MCF 10A (cell line): ENCODE results near the gene MFSD2A. TPM values are rescaled to one million over a fixed set of nuclear protein-coding genes. Genes with fewer than 3 reads are reported as not detected.
A peak's percentile ranks its signal among the peaks of the same experiment; 100 is the strongest.

Source experiments
- BruUV-seq: library from RNA; stranded (reverse); fragments of 400-500 nt; replicated peaks from 2 replicates; lab custom pipeline; 2021; lab: Mats Ljungman, UMichigan
- CTCF ChIA-PET: fragments of 300-600 bp; sonication (Branson Sonifier 250); formaldehyde crosslinking; extraction: SDS; loops from one replicate; lab custom pipeline; 2021; ENCODE audit warnings: antibody characterized with exemption, inconsistent platforms; lab: Yijun Ruan, JAX
- POLR2A ChIA-PET: fragments of 300-600, 350-650 bp; sonication (Branson Sonifier 250); formaldehyde crosslinking; extraction: SDS; loops from one replicate; lab custom pipeline; 2020; ENCODE audit warnings: antibody characterized with exemption, inconsistent platforms; lab: Yijun Ruan, JAX
- DNase-seq: peaks from one replicate; pipeline ENCODE4 v3.0.0-alpha.2; 2018; ENCODE audit not compliant: unreplicated experiment
- H3K27ac Mint-ChIP-seq: one replicate; pipeline ENCODE4 v1.8.0; 2022; ENCODE audit warnings: mild to moderate bottlenecking, low read depth, mixed read lengths; ENCODE audit not compliant: unreplicated experiment
- H3K27me3 Mint-ChIP-seq: one replicate; pipeline ENCODE4 v1.8.0; 2022; ENCODE audit warnings: mixed read lengths; ENCODE audit not compliant: insufficient read depth, unreplicated experiment
- H3K36me3 Mint-ChIP-seq: one replicate; pipeline ENCODE4 v1.8.0; 2022; ENCODE audit warnings: mild to moderate bottlenecking, moderate library complexity, mixed read lengths; ENCODE audit not compliant: insufficient read depth, unreplicated experiment
- H3K4me1 Mint-ChIP-seq: one replicate; pipeline ENCODE4 v1.8.0; 2022; ENCODE audit warnings: mixed read lengths; ENCODE audit not compliant: insufficient read depth, unreplicated experiment
- H3K4me3 Mint-ChIP-seq: one replicate; pipeline ENCODE4 v1.8.0; 2022; ENCODE audit warnings: mild to moderate bottlenecking, moderate library complexity, mixed read lengths; ENCODE audit not compliant: unreplicated experiment
- H3K9me3 Mint-ChIP-seq: one replicate; pipeline ENCODE4 v1.8.0; 2022; ENCODE audit warnings: mixed read lengths; ENCODE audit not compliant: unreplicated experiment
- intact Hi-C: fragments of 100-400 bp; cut with micrococcal nuclease; formaldehyde crosslinking; loops from 2 replicates; pipeline ENCODE4 v1.14.1; 2022
- total RNA-seq: library from RNA; stranded (reverse); gene quantifications from 2 replicates; pipeline ENCODE4 v1.2.3, GENCODE V29; 2022
- TF ChIP-seq, protein P1 (sequence below): fragments of 200-600 bp; IDR thresholded peaks from one replicate; pipeline ENCODE4 v1.8.0; 2022; ENCODE audit warnings: antibody characterized with exemption, mild to moderate bottlenecking; ENCODE audit not compliant: unreplicated experiment

The MFSD2A gene
- total RNA-seq, 1 experiment from 2014 or later, result 49.1 TPM

DNA sequence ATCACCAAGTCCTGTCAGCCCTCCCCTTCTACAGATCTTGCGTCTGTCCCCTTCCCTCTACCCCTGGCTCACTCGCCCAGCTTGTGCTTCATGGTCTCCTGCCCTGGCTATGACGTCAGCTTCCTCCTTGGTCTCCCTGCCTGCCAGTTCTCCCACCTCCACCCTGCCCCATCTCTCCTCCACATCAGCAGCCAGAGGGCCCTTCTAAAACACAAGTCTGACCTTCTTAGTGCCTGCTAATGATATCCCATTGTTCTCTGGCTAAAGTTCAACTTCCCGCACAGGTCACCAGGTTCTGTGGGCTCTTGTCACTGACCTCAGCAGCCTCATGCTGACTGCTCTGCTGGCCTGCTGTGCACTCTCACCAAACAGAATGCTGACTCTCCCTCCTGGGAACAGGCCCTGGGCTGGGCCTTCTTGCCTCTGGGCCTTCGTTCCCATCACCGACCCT, 28.6 kb upstream of the MFSD2A start:
- ChIA-PET CTCF (interaction anchor here (0.6 to 5.9 kb wide), 9 partner anchors 7 to 106 kb away, joined by 3 to 55 read pairs (median 5); partner anchors contain the start of gene MFSD2A), POLR2A (interaction anchor here (0.6 to 5.0 kb wide), 12 partner anchors 8 to 187 kb away, joined by 3 to 52 read pairs (median 6); partner anchors contain the start of genes CAP1, MFSD2A and PPIE)
- H3K36me3 Mint-ChIP-seq, result no peaks in the 10 kb centered on the region
- peaks cover 49% of the 10 kb centered on the region for H3K4me1 Mint-ChIP-seq
- H3K9me3 Mint-ChIP-seq, result no peaks in the 10 kb centered on the region
- peak; percentile 63 for DNase-seq
- H3K27me3 Mint-ChIP-seq, result no peaks in the 10 kb centered on the region
- H3K27ac Mint-ChIP-seq, result peak overlapping the region; percentile 81
- TF ChIP-seq, protein P1, sequence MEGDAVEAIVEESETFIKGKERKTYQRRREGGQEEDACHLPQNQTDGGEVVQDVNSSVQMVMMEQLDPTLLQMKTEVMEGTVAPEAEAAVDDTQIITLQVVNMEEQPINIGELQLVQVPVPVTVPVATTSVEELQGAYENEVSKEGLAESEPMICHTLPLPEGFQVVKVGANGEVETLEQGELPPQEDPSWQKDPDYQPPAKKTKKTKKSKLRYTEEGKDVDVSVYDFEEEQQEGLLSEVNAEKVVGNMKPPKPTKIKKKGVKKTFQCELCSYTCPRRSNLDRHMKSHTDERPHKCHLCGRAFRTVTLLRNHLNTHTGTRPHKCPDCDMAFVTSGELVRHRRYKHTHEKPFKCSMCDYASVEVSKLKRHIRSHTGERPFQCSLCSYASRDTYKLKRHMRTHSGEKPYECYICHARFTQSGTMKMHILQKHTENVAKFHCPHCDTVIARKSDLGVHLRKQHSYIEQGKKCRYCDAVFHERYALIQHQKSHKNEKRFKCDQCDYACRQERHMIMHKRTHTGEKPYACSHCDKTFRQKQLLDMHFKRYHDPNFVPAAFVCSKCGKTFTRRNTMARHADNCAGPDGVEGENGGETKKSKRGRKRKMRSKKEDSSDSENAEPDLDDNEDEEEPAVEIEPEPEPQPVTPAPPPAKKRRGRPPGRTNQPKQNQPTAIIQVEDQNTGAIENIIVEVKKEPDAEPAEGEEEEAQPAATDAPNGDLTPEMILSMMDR, result no peak
- intact Hi-C loops, result no loop called here
- peak overlapping the region; percentile 20 for H3K4me3 Mint-ChIP-seq
- no TSS peak for BruUV-seq

DNA sequence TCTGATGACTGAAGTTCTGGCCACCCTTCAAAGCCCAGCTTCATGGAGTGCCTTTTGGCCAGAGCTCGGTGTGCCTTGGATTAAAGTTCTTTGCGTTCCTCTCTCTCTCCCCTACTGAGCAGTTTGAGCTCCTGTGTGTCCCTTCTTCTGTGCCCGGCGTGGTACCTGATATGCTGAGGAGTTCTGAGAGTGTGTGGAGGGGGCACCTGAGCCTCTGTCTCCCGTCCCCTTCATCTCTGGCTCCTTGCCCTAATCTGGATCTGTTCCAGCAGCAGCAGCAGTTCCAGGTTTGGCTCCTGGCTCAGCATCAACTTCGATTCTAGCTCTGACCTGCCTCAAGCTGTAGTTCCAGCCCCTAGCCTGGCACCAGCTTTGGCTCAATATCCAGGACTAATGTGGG, 28.1 kb upstream of the MFSD2A start:
- H3K27me3 Mint-ChIP-seq, result no peaks in the 10 kb centered on the region
- peaks cover 49% of the 10 kb centered on the region for H3K4me1 Mint-ChIP-seq
- H3K4me3 Mint-ChIP-seq, result peak overlapping the region; percentile 20
- H3K9me3 Mint-ChIP-seq, result no peaks in the 10 kb centered on the region
- H3K36me3 Mint-ChIP-seq, result no peaks in the 10 kb centered on the region
- intact Hi-C loops, result no loop called here
- ChIA-PET CTCF (interaction anchor here (0.6 to 5.9 kb wide), 5 partner anchors 8 to 105 kb away, joined by 4 to 55 read pairs (median 10); partner anchors contain the start of gene MFSD2A), POLR2A (interaction anchor here (0.6 to 5.0 kb wide), 13 partner anchors 12 to 188 kb away, joined by 3 to 52 read pairs (median 5); partner anchors contain the start of genes CAP1, MFSD2A and PPIE)
- TF ChIP-seq, protein P1, result no peak
- peak overlapping the region; percentile 81 for H3K27ac Mint-ChIP-seq
- no TSS peak for BruUV-seq
- peak; percentile 76 for DNase-seq

DNA sequence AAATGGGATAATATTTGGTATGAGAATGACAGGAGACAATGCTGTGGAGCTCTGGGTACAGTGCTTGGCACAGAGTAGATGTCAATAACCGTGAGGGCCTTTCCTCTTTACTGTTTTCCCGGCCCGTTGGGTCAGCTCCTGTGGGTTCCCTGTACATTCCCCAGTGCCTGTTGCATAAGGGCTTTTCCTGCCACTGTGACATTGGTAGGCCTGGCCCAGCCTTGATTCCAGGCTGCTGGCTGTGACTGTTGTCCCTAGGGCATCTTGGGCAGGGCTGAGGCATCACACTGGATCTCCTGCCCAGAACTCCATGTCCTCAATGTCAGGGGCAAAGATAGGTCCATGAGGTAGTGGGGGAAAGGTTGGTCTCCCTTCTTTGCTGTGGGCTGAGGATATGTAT, 27.4 kb upstream of the MFSD2A start:
- POLR2A ChIA-PET, result interaction anchor here (0.7 to 5.0 kb wide), 10 partner anchors 11 to 188 kb away, joined by 3 to 52 read pairs (median 6); partner anchors contain the start of genes CAP1, MFSD2A and PPIE
- intact Hi-C loops, result no loop called here
- DNase-seq, result peak; percentile 72

More for the DNA sequence above, 27.4 kb upstream of the MFSD2A start:
- H3K27me3 Mint-ChIP-seq, result no peaks in the 10 kb centered on the region
- TF ChIP-seq, protein P1, result no peak
- CTCF ChIA-PET, result interaction anchor here (0.6 to 5.9 kb wide), 4 partner anchors 8 to 110 kb away, joined by 3 to 55 read pairs (median 4); partner anchors contain the start of gene MFSD2A
- H3K27ac Mint-ChIP-seq, result peak overlapping the region; percentile 81
- peaks cover 49% of the 10 kb centered on the region for H3K4me1 Mint-ChIP-seq
- H3K4me3 Mint-ChIP-seq, result no peak overlapping the region
- BruUV-seq, result no TSS peak
- no peaks in the 10 kb centered on the region for H3K9me3 Mint-ChIP-seq
- no peaks in the 10 kb centered on the region for H3K36me3 Mint-ChIP-seq
